K562 (cell line): ENCODE data around the gene KLC1. TPM values are rescaled to one million over a fixed set of nuclear protein-coding genes. Genes with fewer than 3 reads are reported as not detected.

Source experiments
- ATAC-seq: fragments of 200-7000 bp; cut with Tn5 transposase; 3 replicates; pipeline ENCODE4 v1.9.1; 2020; ENCODE audit warnings: moderate library complexity
- BruUV-seq: library from RNA; stranded (reverse); fragments of 400-500 nt; replicated peaks from 2 replicates; lab custom pipeline; 2021; lab: Mats Ljungman, UMichigan
- CTCF ChIA-PET: fragments of 300-600 bp; formaldehyde crosslinking; extraction: SDS; loops from one replicate; lab custom pipeline; 2021; ENCODE audit warnings: low intra/inter-chr PET ratio; lab: Yijun Ruan, JAX
- POLR2A ChIA-PET: fragments of 300-600, 350-650 bp; sonication (Branson Sonifier 250); formaldehyde crosslinking; extraction: SDS; loops from one replicate; lab custom pipeline; 2021; ENCODE audit warnings: antibody characterized with exemption, inconsistent platforms; lab: Yijun Ruan, JAX
- DNase-seq, 4 experiments: peaks; one replicate each; pipeline versions ENCODE4 v3.0.0 to v3.0.0-alpha.2; 2011 to 2018; ENCODE audit warnings: low spot score in 3 of 4, mixed read lengths in 3 of 4; ENCODE audit errors: extremely low read depth in 1 of 4
- FAIRE-seq: peaks from 2 replicates; lab custom pipeline; 2011; peaks lifted over from hg19 to GRCh38; lab: Jason Lieb, UNC
- H2AFZ ChIP-seq: 2 replicates; pipeline ENCODE4 v1.6.0; 2011; ENCODE audit warnings: low read depth, low read length, control low read depth, inconsistent platforms
- H3K27ac ChIP-seq: fragments of 200-600 bp; 3 replicates; pipeline ENCODE4 v1.8.0; 2011; ENCODE audit warnings: low read depth, mild to moderate bottlenecking, control low read depth, inconsistent platforms, low read length, moderate library complexity, mixed read lengths; ENCODE audit errors: extremely low read depth
- H3K27me3 ChIP-seq, 2 experiments: fragments of 300-600 bp in 1 of 2; 2 replicates in 1 of 2; 3 replicates in 1 of 2; pipeline versions ENCODE4 v1.6.0 to v1.8.0; 2011; ENCODE audit warnings: inconsistent platforms in 2 of 2, low read length in 2 of 2, mild to moderate bottlenecking in 1 of 2, mixed read lengths in 1 of 2, moderate library complexity in 1 of 2; ENCODE audit not compliant: control insufficient read depth in 2 of 2, insufficient read depth in 2 of 2
- H3K36me3 ChIP-seq: fragments of 300-600 bp; 3 replicates; pipeline ENCODE4 v1.8.0; 2011; ENCODE audit warnings: mild to moderate bottlenecking, low read length, inconsistent platforms; ENCODE audit not compliant: control insufficient read depth, insufficient read depth
- H3K4me1 ChIP-seq, 2 experiments: fragments of 200-600 bp in 1 of 2; replicated peaks in 1 of 2; 2 replicates in 1 of 2; 3 replicates in 1 of 2; pipeline versions ENCODE4 v1.5.1 to v1.8.0; 2011; ENCODE audit warnings: inconsistent platforms in 2 of 2, low read length in 2 of 2, mild to moderate bottlenecking in 1 of 2, mixed read lengths in 1 of 2, moderate library complexity in 1 of 2; ENCODE audit not compliant: control insufficient read depth in 2 of 2, insufficient read depth in 2 of 2
- H3K4me2 ChIP-seq: 2 replicates; pipeline ENCODE4 v1.6.1; 2011; ENCODE audit warnings: low read length, control low read depth, inconsistent platforms, mixed read lengths; ENCODE audit not compliant: insufficient read depth
- H3K4me3 ChIP-seq: fragments of 200-600 bp; sonication (generic), shearing (Covaris generic); 2 replicates; pipeline ENCODE4 v1.5.1; 2016; ENCODE audit warnings: control low read depth, inconsistent platforms
- H3K79me2 ChIP-seq: fragments of 200-600 bp; 3 replicates; pipeline ENCODE4 v1.8.0; 2011; ENCODE audit warnings: low read length, inconsistent platforms; ENCODE audit not compliant: control insufficient read depth, insufficient read depth
- H3K9ac ChIP-seq, 2 experiments: 2 replicates each; pipeline versions ENCODE4 v1.6.0 to v1.6.1; 2011; ENCODE audit warnings: low read depth in 2 of 2, low read length in 2 of 2, control low read depth in 1 of 2, inconsistent platforms in 1 of 2, mild to moderate bottlenecking in 1 of 2, mixed read lengths in 1 of 2; ENCODE audit not compliant: insufficient read depth in 1 of 2
- H3K9me1 ChIP-seq: one replicate; pipeline ENCODE4 v1.6.0; 2011; ENCODE audit warnings: inconsistent platforms, mild to moderate bottlenecking, low read length, moderate library complexity; ENCODE audit not compliant: control insufficient read depth, insufficient read depth
- H3K9me3 ChIP-seq: replicated peaks from 2 replicates; pipeline ENCODE4 v1.5.1; 2011; ENCODE audit warnings: low read depth, low read length, inconsistent platforms; ENCODE audit not compliant: control insufficient read depth, insufficient read depth
- H4K20me1 ChIP-seq: replicated peaks from 2 replicates; pipeline ENCODE4 v1.6.1; 2011; ENCODE audit warnings: low read length, inconsistent platforms, mixed read lengths; ENCODE audit not compliant: control insufficient read depth, insufficient read depth
- ARID2 ChIP-seq: fragments of 450-650 bp; IDR thresholded peaks from 2 replicates; pipeline ENCODE4 v1.6.1; 2017; ENCODE audit warnings: antibody characterized with exemption, mild to moderate bottlenecking
- ATF2 ChIP-seq: sonication (generic); formaldehyde crosslinking; IDR thresholded peaks from 2 replicates; pipeline ENCODE4 v1.8.1; 2022; ENCODE audit warnings: missing genetic modification reagents
- ELF2 ChIP-seq: fragments of 250-450 bp; sonication (Bioruptor Pico); IDR thresholded peaks from 2 replicates; pipeline ENCODE4 v1.5.0; 2021; ENCODE audit warnings: mild to moderate bottlenecking
- TAF15 ChIP-seq: fragments of 200-400 bp; formaldehyde crosslinking; IDR thresholded peaks from 2 replicates; pipeline ENCODE4 v1.6.1; 2017; ENCODE audit warnings: mild to moderate bottlenecking, low read depth, low read length, moderate library complexity
- ZNF436 ChIP-seq: fragments of 250-450, 450-650 bp; sonication (Bioruptor Pico); formaldehyde crosslinking; IDR thresholded peaks from 2 replicates; pipeline ENCODE4 v1.7.0; 2020; ENCODE audit warnings: mild to moderate bottlenecking
- WGBS: fragments of 100-300 bp; shearing (Covaris generic); methylation state at CpG from one replicate; pipeline ENCODE4 v1.1.6; 2016; ENCODE audit warnings: low coverage, mixed read lengths; ENCODE audit not compliant: insufficient coverage; ENCODE audit errors: missing lambda C conversion rate; 5-methylcytosine and 5-hydroxymethylcytosine counted together
- in situ Hi-C: fragments of 300-500 bp; cut with MboI; formaldehyde crosslinking; loops from 4 replicates; pipeline ENCODE4 v1.15.0; 2018; ENCODE audit warnings: inconsistent platforms, mixed read lengths
- intact Hi-C: fragments of 100-400 bp; cut with micrococcal nuclease; formaldehyde crosslinking; loops from 2 replicates; pipeline ENCODE4 v1.14.2; 2022
- polyA plus RNA-seq, 8 experiments: library from polyadenylated mRNA; depleted of rRNA in 4 of 8; stranded (reverse) in 5 of 8; unstranded in 3 of 8; fragments of >200 nt; fragmentation: Nextera tagmentation in 2 of 8; fragmentation: Illumina TruSeq in 1 of 8; extraction: Ambion mirVana in 2 of 8; extraction: Trizol in 1 of 8; gene quantifications; 2 replicates each; pipeline versions ENCODE4 v1.2.1 to v1.2.3, GENCODE V29; 2011 to 2014; ENCODE audit warnings: inconsistent platforms in 1 of 8, missing spikeins in 1 of 8
- total RNA-seq, 7 experiments: library from RNA; depleted of rRNA in 6 of 7; stranded (reverse); fragments of >200 nt in 6 of 7; fragmentation: Illumina TruSeq in 2 of 7; extraction: Trizol in 2 of 7; gene quantifications; 2 replicates each; pipeline versions ENCODE4 v1.2.1 to v1.2.3, GENCODE V29; 2011 to 2021; ENCODE audit warnings: low replicate concordance in 1 of 7
- TF ChIP-seq, protein P1 (sequence below): fragments of 250-450 bp; sonication (Bioruptor Pico); IDR thresholded peaks from 2 replicates; pipeline ENCODE4 v1.5.1; 2021; ENCODE audit warnings: mild to moderate bottlenecking

Gene KLC1
- total and polyA plus RNA-seq, 9 of the 15 experiments (the other 6 are each of a cell fraction or from before 2014, with no cell fraction given) = 4.9 to 134 (median 54.8) TPM

DNA sequence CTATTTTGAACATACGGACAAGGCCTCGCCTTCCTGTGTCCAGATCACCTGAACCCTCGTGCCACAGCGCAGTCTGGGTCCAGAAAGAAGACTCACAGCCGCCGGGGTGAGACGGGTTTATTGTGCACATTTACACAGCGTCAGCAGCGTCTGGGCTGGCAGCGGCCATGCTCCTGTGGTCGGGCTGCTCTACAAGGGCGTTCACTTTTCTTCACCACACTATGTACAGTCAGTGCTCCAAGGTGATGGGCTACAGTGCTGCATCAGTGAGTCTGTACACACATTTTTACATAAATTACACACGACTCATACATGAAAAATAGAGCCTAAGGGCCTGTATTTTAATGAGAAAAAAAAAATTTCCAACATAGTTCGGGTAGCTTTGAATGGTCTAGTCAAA lies 104.6 kb downstream of the KLC1 start:
- no peaks in the 10 kb centered on the region for H3K9me1 ChIP-seq
- POLR2A ChIA-PET = interaction anchor here (1.0 kb wide), 2 partner anchors 33 to 86 kb away, joined by 3 to 4 read pairs; no protein-coding TSS in a partner anchor
- H3K4me3 ChIP-seq = no peak overlapping the region
- FAIRE-seq (no peak), ATAC-seq (no peak), DNase-seq (no peak)
- no peaks in the 10 kb centered on the region for H3K79me2 ChIP-seq
- in situ Hi-C loops = no loop called here
- no peak overlapping the region for H3K27ac ChIP-seq
- 85% methylated on average over 8 of the region's 14 CpGs for WGBS
- no TSS peak for BruUV-seq
- H3K36me3 ChIP-seq = peaks cover 42% of the 10 kb centered on the region; the same call in 2 of the 3 replicates
- H3K9ac ChIP-seq = no peak overlapping the region
- intact Hi-C loops = no loop called here
- no peak overlapping the region for H2AFZ ChIP-seq
- CTCF ChIA-PET = no interaction called here
- TF ChIP-seq, protein P1, sequence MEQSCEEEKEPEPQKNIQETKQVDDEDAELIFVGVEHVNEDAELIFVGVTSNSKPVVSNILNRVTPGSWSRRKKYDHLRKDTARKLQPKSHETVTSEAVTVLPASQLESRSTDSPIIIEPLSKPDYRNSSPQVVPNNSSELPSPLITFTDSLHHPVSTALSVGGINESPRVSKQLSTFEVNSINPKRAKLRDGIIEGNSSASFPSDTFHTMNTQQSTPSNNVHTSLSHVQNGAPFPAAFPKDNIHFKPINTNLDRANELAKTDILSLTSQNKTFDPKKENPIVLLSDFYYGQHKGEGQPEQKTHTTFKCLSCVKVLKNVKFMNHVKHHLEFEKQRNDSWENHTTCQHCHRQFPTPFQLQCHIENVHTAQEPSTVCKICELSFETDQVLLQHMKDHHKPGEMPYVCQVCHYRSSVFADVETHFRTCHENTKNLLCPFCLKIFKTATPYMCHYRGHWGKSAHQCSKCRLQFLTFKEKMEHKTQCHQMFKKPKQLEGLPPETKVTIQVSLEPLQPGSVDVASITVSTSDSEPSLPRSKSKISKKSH (CRISPR knock-in tag) = no peak
- TF ChIP-seq ELF2 = no peak
- TF ChIP-seq ZNF436 (CRISPR knock-in tag) = no peak
- TF ChIP-seq TAF15 = no peak
- TF ChIP-seq ARID2 = no peak
- no peak for TF ChIP-seq ATF2
- H3K9me3 ChIP-seq = no peaks in the 10 kb centered on the region
- 0 out of 5 replicates have a peak, but pooled peaks cover 0 to 2% of the 10 kb centered on the region in 2 experiments for H3K27me3 ChIP-seq
- H4K20me1 ChIP-seq = no peaks in the 10 kb centered on the region
- no peak overlapping the region for H3K4me2 ChIP-seq
- H3K4me1 ChIP-seq = peaks cover 10 to 30% of the 10 kb centered on the region in 2 experiments; a peak in 4 of 5 replicates
